HepG2 (cell line): ENCODE data around the gene SNED1. TPM values are rescaled to one million over a fixed set of nuclear protein-coding genes. Genes with fewer than 3 reads are reported as not detected.

Experiments used
- ARID5B ChIP-seq: IDR thresholded peaks from 2 replicates; pipeline ENCODE4 v1.4.0; 2020; ENCODE audit warnings: mild to moderate bottlenecking, missing genetic modification reagents
- ATF7 ChIP-seq, 2 experiments: fragments of 450-650 bp in 1 of 2; sonication (generic) in 1 of 2; formaldehyde crosslinking in 1 of 2; IDR thresholded peaks; 2 replicates each; pipeline versions ENCODE4 v1.4.0 to v1.6.1; 2016 to 2020; ENCODE audit warnings: antibody characterized with exemption in 1 of 2, mild to moderate bottlenecking in 1 of 2, missing genetic modification reagents in 1 of 2
- BATF2 ChIP-seq: sonication (generic); formaldehyde crosslinking; IDR thresholded peaks from 2 replicates; pipeline ENCODE4 v1.8.0; 2022; ENCODE audit warnings: mild to moderate bottlenecking, missing genetic modification reagents, moderate library complexity
- BRCA1 ChIP-seq: sonication (generic); formaldehyde crosslinking; IDR thresholded peaks from 2 replicates; pipeline ENCODE4 v1.4.0; 2020; ENCODE audit warnings: missing genetic modification reagents
- HOMEZ ChIP-seq: IDR thresholded peaks from 2 replicates; pipeline ENCODE4 v1.6.1; 2016; ENCODE audit warnings: low read depth
- HOXA3 ChIP-seq: sonication (generic); formaldehyde crosslinking; IDR thresholded peaks from 2 replicates; pipeline ENCODE4 v1.5.0; 2020; ENCODE audit warnings: missing genetic modification reagents
- KDM5B ChIP-seq: sonication (generic); formaldehyde crosslinking; IDR thresholded peaks from 2 replicates; pipeline ENCODE4 v1.4.0; 2020; ENCODE audit warnings: missing genetic modification reagents, mild to moderate bottlenecking, borderline replicate concordance
- MAFF ChIP-seq: IDR thresholded peaks from 2 replicates; pipeline ENCODE4 v1.6.1; 2011; ENCODE audit warnings: low read depth, low read length, improper control_type of control experiment
- MAFK ChIP-seq, 2 experiments: IDR thresholded peaks in 1 of 2; conservative IDR thresholded peaks in 1 of 2; 2 replicates each; pipeline ENCODE4 v1.6.1; 2011; ENCODE audit warnings: improper control_type of control experiment in 2 of 2, low read length in 2 of 2
- MATR3 ChIP-seq: sonication (generic); formaldehyde crosslinking; IDR thresholded peaks from 2 replicates; pipeline ENCODE4 v1.4.0; 2020; ENCODE audit warnings: missing genetic modification reagents
- MEIS2 ChIP-seq: sonication (generic); formaldehyde crosslinking; IDR thresholded peaks from 2 replicates; pipeline ENCODE4 v1.9.0; 2021; ENCODE audit warnings: mild to moderate bottlenecking, missing genetic modification reagents
- NCOA2 ChIP-seq: sonication (generic); formaldehyde crosslinking; IDR thresholded peaks from 2 replicates; pipeline ENCODE4 v1.8.0; 2022; ENCODE audit warnings: inconsistent platforms
- PRDM4 ChIP-seq: sonication (generic); formaldehyde crosslinking; IDR thresholded peaks from 2 replicates; pipeline ENCODE4 v1.9.0; 2021; ENCODE audit warnings: missing genetic modification reagents, borderline replicate concordance
- SETDB1 ChIP-seq: sonication (generic); formaldehyde crosslinking; IDR thresholded peaks from 2 replicates; pipeline ENCODE4 v1.5.1; 2020; ENCODE audit warnings: missing genetic modification reagents, mild to moderate bottlenecking, borderline replicate concordance
- TEF ChIP-seq: sonication (generic); formaldehyde crosslinking; IDR thresholded peaks from 2 replicates; pipeline ENCODE4 v1.5.0; 2020; ENCODE audit warnings: missing genetic modification reagents
- ZNF282 ChIP-seq: fragments of 450-650 bp; IDR thresholded peaks from 2 replicates; pipeline ENCODE4 v1.6.1; 2018; ENCODE audit not compliant: partially characterized antibody
- ZNF552 ChIP-seq: sonication (generic); formaldehyde crosslinking; IDR thresholded peaks from 2 replicates; pipeline ENCODE4 v1.9.0; 2022; ENCODE audit warnings: missing genetic modification reagents, mild to moderate bottlenecking, borderline replicate concordance
- ZNF747 ChIP-seq: sonication (generic); formaldehyde crosslinking; IDR thresholded peaks from 2 replicates; pipeline ENCODE4 v1.8.1; 2023; ENCODE audit warnings: missing genetic modification reagents, mild to moderate bottlenecking, borderline replicate concordance
- ZSCAN30 ChIP-seq: sonication (generic); formaldehyde crosslinking; IDR thresholded peaks from 2 replicates; pipeline ENCODE4 v1.5.0; 2020; ENCODE audit warnings: mild to moderate bottlenecking, missing genetic modification reagents
- ZZZ3 ChIP-seq: sonication (generic); formaldehyde crosslinking; IDR thresholded peaks from 2 replicates; pipeline ENCODE4 v1.4.0; 2020; ENCODE audit warnings: missing genetic modification reagents, mild to moderate bottlenecking, borderline replicate concordance
- polyA plus RNA-seq, 8 experiments: library from polyadenylated mRNA; depleted of rRNA in 3 of 8; stranded (reverse) in 7 of 8; unstranded in 1 of 8; fragments of >200 nt; fragmentation: Illumina TruSeq in 4 of 8; extraction: Trizol in 4 of 8; gene quantifications; 2 replicates each; pipeline versions ENCODE4 v1.2.1 to v1.2.3, GENCODE V29; 2011 to 2016; ENCODE audit warnings: low read depth in 4 of 8, missing spikeins in 1 of 8, mixed read lengths in 1 of 8; ENCODE audit not compliant: insufficient read depth in 1 of 8
- total RNA-seq, 5 experiments: library from RNA; depleted of rRNA; stranded (reverse); fragments of >200 nt; fragmentation: Illumina TruSeq; extraction: Trizol; gene quantifications; 2 replicates each; pipeline ENCODE4 v1.2.3, GENCODE V29; 2016; ENCODE audit warnings: low read depth in 1 of 5

SNED1 gene
- total and polyA plus RNA-seq, 2 of the 13 experiments (the other 11 are each of a cell fraction or from before 2014, with no cell fraction given) = 0.15 to 0.65 TPM

- TF ChIP-seq BRCA1 (CRISPR knock-in tag) (no peak; the same call in 1 of the 2 replicates), ZZZ3 (CRISPR knock-in tag) (0 out of 2 replicates have a peak, but pooled peaks have one; percentile 34), HOXA3 (CRISPR knock-in tag) (peak; percentile 85), ZNF552 (CRISPR knock-in tag) (no peak; the same call in 1 of the 2 replicates), ARID5B (CRISPR knock-in tag) (peak; percentile 79), MAFF (no peak), TEF (CRISPR knock-in tag) (no peak), MAFK (conservative IDR thresholded peaks at IDR 0.05 in 1 of 2, IDR thresholded peaks at IDR 0.05 in 1 of 2; ENCODE audit: low read length in 2 of 2) (no peak), NCOA2 (CRISPR knock-in tag) (peak; percentile 80; the same call in 1 of the 2 replicates), HOMEZ (CRISPR knock-in tag) (no peak), BATF2 (no peak), PRDM4 (CRISPR knock-in tag) (no peak), ZSCAN30 (CRISPR knock-in tag) (no peak), MATR3 (CRISPR knock-in tag) (no peak), ZNF282 (no peak), KDM5B (CRISPR knock-in tag) (peak; percentile 88; the same call in 1 of the 2 replicates), MEIS2 (CRISPR knock-in tag) (peak; percentile 52), SETDB1 (CRISPR knock-in tag) (no peak), ZNF747 (peak; percentile 81; the same call in 1 of the 2 replicates), ATF7 (IDR thresholded peaks at IDR 0.05) (no peak), ATF7 (CRISPR knock-in tag; IDR thresholded peaks at IDR 0.05) (no peak)
Measured at GRCh38 chr2:240960309-240960970, 38.0 kb upstream of the SNED1 start (continued).
